Bone marrow (tissue), 2 donors: ENCODE results near the gene SUPT6H.

Experiments used
- DNase-seq, 2 donors: peaks; one replicate each; lab custom pipeline; 2025; lab: John Stamatoyannopoulos, UW

The SUPT6H gene

GRCh38 chr17:28702026-28702751 lies 40.2 kb downstream of the SUPT6H start:
- DNase-seq, result no peak

- DNase-seq, result no peak
Observed at GRCh38 chr17:28702752-28703150, 40.7 kb downstream of the SUPT6H start.

- no peak for DNase-seq
Observed at GRCh38 chr17:28703552-28704218, 41.7 kb downstream of the SUPT6H start.

GRCh38 chr17:28704219-28704858 lies 42.3 kb downstream of the SUPT6H start:
- DNase-seq, result no peak

- no peak for DNase-seq
Observed at GRCh38 chr17:28705074-28705659, 43.2 kb downstream of the SUPT6H start.

- no peak for DNase-seq
Observed at GRCh38 chr17:28705728-28706334, 43.8 kb downstream of the SUPT6H start.

- no peak for DNase-seq
Observed at GRCh38 chr17:28706471-28707338, 44.7 kb downstream of the SUPT6H start.

- no peak for DNase-seq
Observed at GRCh38 chr17:28707339-28707720, 45.3 kb downstream of the SUPT6H start.

- DNase-seq, result peak; percentile 67 to 75
Observed at GRCh38 chr17:28710861-28711722, 49.1 kb downstream of the SUPT6H start.

GRCh38 chr17:28711723-28712031 lies 49.7 kb downstream of the SUPT6H start, which contains the start of gene PROCA1:
Gene PROCA1, minus strand, starts transcription at chr17:28711888. Its CDS starts 228 bp downstream, at chr17:28711660.
- DNase-seq, result no peak

GRCh38 chr17:28712032-28712704 lies 50.2 kb downstream of the SUPT6H start:
- DNase-seq, result peak; percentile 46 to 67

GRCh38 chr17:28712705-28713415 lies 50.9 kb downstream of the SUPT6H start:
- DNase-seq, result no peak

GRCh38 chr17:28714281-28714680 lies 52.3 kb downstream of the SUPT6H start:
- DNase-seq, result no peak

GRCh38 chr17:28715217-28715616 lies 53.2 kb downstream of the SUPT6H start:
- DNase-seq, result no peak

- no peak for DNase-seq
Observed at GRCh38 chr17:28716740-28717577, 55.0 kb downstream of the SUPT6H start.

GRCh38 chr17:28717578-28718332 lies 55.8 kb downstream of the SUPT6H start, which contains the start of gene RAB34:
Gene RAB34, minus strand, starts transcription at chr17:28717868. Its CDS starts 602 bp downstream, at chr17:28717266.
- DNase-seq, result peak; percentile 47 to 77

- no peak for DNase-seq
Observed at GRCh38 chr17:28718333-28719020, 56.5 kb downstream of the SUPT6H start.
